A549 (cell line): Measurements from ENCODE around the gene RPTOR.

Experiments used
- CTCF ChIP-seq: fragments of >200 bp; sonication (Bioruptor Twin); formaldehyde crosslinking; IDR thresholded peaks from 3 replicates; pipeline ENCODE4 v1.5.1; 2016
- RAD21 ChIP-seq, 2 experiments: fragments of >200 bp in 1 of 2; sonication (Bioruptor Twin) in 1 of 2; formaldehyde crosslinking in 1 of 2; IDR thresholded peaks in 1 of 2; conservative IDR thresholded peaks in 1 of 2; 2 replicates in 1 of 2; 3 replicates in 1 of 2; pipeline ENCODE4 v1.6.1; 2012 to 2018; ENCODE audit warnings: inconsistent platforms in 1 of 2
- REST ChIP-seq: fragments of 200-600 bp; sonication (generic); IDR thresholded peaks from 2 replicates; pipeline ENCODE4 v1.6.1; 2016; ENCODE audit warnings: antibody characterized with exemption, mild to moderate bottlenecking, moderate library complexity
- TF ChIP-seq, protein P1 (sequence below): IDR thresholded peaks from 2 replicates; pipeline ENCODE4 v1.6.1; 2012

- TF ChIP-seq, protein P1, sequence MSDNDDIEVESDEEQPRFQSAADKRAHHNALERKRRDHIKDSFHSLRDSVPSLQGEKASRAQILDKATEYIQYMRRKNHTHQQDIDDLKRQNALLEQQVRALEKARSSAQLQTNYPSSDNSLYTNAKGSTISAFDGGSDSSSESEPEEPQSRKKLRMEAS: no peak
- TF ChIP-seq RAD21 (conservative IDR thresholded peaks at IDR 0.05 in 1 of 2, IDR thresholded peaks at IDR 0.05 in 1 of 2) (no peak), CTCF (no peak), REST (no peak)
Measured at GRCh38 chr17:80847496-80848230, 303.0 kb downstream of the RPTOR start.
